Measurements from ENCODE around the gene CBX4. TPM values are rescaled to one million over a fixed set of nuclear protein-coding genes. Genes with fewer than 3 reads are reported as not detected.

CBX4 gene
- total RNA-seq, 1 donor from 2014 or later: 19.2 TPM

- DNase-seq: no peak
Measured at GRCh38 chr17:79829004-79829403, 10.2 kb downstream of the CBX4 start.

- DNase-seq: no peak
Measured at GRCh38 chr17:79826841-79827578, 12.2 kb downstream of the CBX4 start.

GRCh38 chr17:79826204-79826680, 13.0 kb downstream of the CBX4 start:
- DNase-seq: no peak

GRCh38 chr17:79825580-79825921, 13.7 kb downstream of the CBX4 start:
- DNase-seq: no peak

GRCh38 chr17:79824893-79825579, 14.2 kb downstream of the CBX4 start:
- DNase-seq: no peak

- no peak for DNase-seq
Measured at GRCh38 chr17:79824234-79824633, 15.0 kb downstream of the CBX4 start.

GRCh38 chr17:79822583-79823124, 16.6 kb downstream of the CBX4 start:
- DNase-seq: no peak

- DNase-seq: no peak
Measured at GRCh38 chr17:79821331-79822095, 17.7 kb downstream of the CBX4 start.

- DNase-seq: no peak
Measured at GRCh38 chr17:79820959-79821330, 18.3 kb downstream of the CBX4 start.

GRCh38 chr17:79819534-79820276, 19.5 kb downstream of the CBX4 start:
- no peak for DNase-seq

- no peak for DNase-seq
Measured at GRCh38 chr17:79819085-79819484, 20.2 kb downstream of the CBX4 start.

DNA sequence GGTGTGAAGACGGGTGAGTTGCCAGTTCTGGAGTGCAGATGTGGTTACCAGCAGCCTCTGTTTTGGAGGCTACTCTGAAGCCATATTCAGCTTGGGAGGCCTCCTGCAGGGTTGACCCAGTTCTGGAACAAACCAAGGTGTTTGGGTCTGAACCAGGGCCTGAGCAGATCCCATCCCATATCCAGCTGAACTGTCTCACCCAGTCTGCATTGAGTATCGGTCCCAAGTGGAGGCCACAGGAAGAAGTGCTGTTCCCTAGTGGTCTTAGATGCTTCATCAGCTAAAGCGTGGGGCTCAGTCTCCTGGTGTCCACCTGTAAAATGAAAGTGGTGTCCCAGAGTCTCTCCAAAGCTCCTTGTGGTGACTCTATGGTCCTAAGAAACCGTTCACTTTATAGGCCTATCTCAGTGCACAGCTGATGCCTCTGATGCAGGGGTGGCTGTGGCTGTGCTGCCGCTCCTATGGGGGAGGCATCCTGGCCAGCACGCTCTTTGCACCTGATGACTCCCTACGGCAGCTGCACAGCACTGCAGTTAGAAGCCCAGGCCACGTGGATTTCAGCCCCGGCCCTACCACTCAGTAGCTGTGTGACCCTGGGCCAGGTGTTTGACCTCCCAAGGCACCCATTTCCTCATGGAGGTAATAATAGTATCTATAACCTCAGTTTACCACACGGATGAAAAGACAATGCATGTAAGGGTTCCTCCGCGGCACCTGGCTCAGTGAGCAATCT, 21.0 kb downstream of the CBX4 start:
- DNase-seq: no peak

- no peak for DNase-seq
Measured at GRCh38 chr17:79815836-79816461, 23.3 kb downstream of the CBX4 start.

GRCh38 chr17:79814974-79815835, 24.0 kb downstream of the CBX4 start:
- no peak for DNase-seq

DNA sequence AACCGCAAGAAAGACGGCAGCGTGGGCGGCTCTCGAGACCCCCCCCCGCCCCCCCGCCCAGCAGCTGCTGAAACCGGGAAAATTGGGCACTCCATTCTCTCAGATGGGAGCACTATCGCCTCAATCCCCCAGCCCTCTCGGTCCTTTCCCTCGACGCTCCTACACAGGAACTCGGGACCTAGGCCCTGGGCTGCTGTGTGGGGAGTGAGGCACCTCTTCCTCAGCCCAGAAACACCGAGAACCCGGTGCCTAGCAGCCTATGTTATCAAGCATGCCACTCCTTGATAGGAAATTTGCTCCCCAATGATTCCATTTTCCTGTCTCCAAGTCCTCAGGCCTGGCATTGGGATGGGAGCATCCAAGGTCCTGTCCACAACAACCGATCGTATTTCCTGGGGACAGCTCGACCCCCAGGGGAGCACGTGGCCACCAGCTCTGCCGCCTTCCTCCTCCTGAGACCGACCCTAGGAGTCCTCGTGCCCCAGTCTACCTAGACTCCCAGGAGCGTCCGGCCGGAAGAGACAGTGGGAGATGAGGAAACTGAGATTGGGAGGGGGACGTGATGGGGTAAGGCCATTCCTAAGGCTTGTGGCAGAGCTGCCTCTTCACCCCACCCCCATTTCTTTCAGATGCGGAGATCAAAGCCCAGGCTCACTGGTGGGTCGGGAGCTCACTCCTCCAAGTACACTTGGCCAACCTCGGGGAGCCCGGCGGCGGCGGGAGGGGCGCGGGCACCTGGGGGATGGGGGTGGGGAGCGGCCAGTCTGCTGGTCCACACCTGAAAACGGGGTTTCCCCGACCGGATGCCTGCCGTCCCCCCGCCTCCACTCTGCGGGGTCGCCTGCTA, 24.9 kb downstream of the CBX4 start:
- DNase-seq: no peak

DNA sequence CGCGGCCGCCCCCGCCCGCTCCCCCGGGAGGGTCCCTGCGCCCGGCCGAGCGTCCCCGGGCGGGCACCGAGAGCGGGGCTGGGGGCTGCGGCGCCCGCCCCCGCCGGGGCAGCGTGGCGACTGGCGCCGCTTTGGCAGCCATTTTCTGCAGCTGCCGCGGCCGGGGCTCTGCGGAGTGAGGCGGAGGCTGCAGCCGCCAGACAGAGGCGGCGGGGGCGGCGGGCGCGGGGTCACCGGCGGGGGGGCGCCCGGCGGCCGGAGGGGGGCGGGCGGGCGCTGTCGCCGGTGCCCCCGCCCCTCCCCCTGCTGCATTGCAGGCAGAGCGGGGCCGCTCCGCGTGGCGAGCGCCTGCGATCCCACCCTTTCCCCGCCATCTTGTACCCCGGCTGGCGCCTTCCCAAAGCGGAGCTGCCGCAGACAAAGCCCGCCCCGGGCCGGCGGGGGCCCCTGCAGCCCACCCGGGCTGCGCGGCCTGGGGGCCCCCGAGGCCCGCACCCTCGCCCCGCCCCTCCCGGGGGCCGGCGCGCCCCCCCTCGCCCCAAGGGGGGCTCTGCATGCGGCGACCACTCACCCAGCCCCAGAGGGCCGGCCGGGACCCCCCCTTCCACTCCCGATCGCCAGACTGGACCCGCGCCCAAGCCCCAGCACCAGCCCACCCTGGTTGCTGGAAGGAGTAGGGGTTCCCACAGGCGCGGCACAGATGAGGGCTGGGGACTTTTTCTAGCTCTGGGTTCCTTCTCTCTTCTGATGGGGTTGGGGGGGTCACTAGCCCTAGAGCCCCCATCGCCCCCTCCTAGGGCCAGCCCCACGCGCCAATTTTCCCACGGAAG, 25.7 kb downstream of the CBX4 start:
- no peak for DNase-seq

DNA sequence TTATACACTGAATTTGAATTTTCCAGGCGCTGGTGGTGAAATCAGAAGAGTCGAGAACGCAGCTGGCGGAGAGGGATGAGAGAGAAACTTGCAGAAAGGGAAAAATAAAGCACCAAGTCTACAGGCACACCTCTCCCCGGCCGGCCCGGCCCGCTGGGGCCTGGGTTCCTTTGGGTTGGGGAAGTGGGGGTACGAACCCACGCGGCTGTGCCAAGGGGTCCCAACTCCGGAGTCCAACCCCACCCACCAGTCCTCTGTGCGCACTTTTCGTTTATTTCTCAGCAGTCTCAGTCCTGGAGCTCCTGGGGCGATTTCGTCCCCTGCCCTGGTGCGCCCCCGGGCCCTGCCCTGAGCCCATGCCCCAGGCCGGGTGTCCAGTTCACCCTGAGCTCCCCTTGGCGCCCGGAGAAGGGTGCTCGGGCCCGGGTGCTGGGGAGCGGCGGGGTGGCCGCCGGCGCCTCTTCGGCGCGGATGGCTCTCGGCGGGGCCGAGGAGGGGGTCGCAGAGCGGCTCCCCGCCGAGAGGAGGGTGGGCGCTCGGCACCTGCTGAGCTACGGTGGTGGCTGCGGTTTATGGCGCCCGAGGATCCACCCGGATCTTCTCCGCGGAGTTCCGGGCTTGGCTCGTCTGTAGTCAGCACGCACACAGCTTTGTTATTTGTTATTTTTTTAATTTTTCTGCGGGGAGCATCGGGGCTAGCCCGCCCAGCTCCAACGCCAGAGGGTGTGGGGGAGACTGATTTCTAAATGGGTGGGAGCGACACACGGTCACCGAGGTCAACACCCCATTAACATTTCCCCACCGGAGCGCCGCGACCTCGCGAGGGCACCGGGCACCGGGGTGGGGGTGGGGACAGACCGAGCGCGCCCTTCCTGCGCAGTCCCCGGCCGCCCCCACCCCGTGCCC, 26.6 kb downstream of the CBX4 start:
- DNase-seq: no peak
